Gastrocnemius medialis (tissue), 4 donors: ENCODE results near the gene APOBEC3G. TPM values are rescaled to one million over a fixed set of nuclear protein-coding genes. Genes with fewer than 3 reads are reported as not detected.
A peak's percentile ranks its signal among the peaks of the same experiment; 100 is the strongest.

ENCODE experiments used
- ATAC-seq, 2 donors: fragments of 150-250 bp; one replicate each; pipeline ENCODE4 v1.9.1; 2016
- DNase-seq, 2 donors: peaks; one replicate each; pipeline ENCODE4 v3.0.0-alpha.2; 2019
- H3K27ac ChIP-seq, 4 donors: fragments of 200-600 bp; sonication (generic); 1 replicate in 1 of 4; 2 replicates in 3 of 4; pipeline ENCODE4 v1.5.1; 2016 to 2018; ENCODE audit warnings: mild to moderate bottlenecking in 2 of 4, moderate library complexity in 1 of 4
- H3K27me3 ChIP-seq, 3 donors: fragments of 200-600 bp; sonication (generic) in 2 of 3; 1 replicate in 1 of 3; 2 replicates in 2 of 3; pipeline versions ENCODE4 v1.5.1 to v1.6.0; 2016 to 2019; ENCODE audit warnings: mild to moderate bottlenecking in 1 of 3, moderate library complexity in 1 of 3
- H3K36me3 ChIP-seq, 2 donors: fragments of 200-600 bp; sonication (generic) in 1 of 2; one replicate each; pipeline ENCODE4 v1.5.1; 2017 to 2018
- H3K4me1 ChIP-seq, 2 donors: fragments of 200-600 bp; sonication (generic) in 1 of 2; one replicate each; pipeline ENCODE4 v1.5.1; 2016 to 2017; ENCODE audit warnings: mild to moderate bottlenecking in 2 of 2
- H3K4me3 ChIP-seq, 4 donors: fragments of 200-600 bp; sonication (generic) in 3 of 4; 1 replicate in 1 of 4; 2 replicates in 3 of 4; pipeline ENCODE4 v1.5.1; 2016 to 2019; ENCODE audit warnings: mild to moderate bottlenecking in 2 of 4
- H3K9me3 ChIP-seq, 3 donors: fragments of 200-600 bp; sonication (generic) in 2 of 3; 1 replicate in 1 of 3; 2 replicates in 2 of 3; pipeline ENCODE4 v1.5.1; 2016 to 2019
- POLR2A ChIP-seq, 2 donors: fragments of 450-650 bp; IDR thresholded peaks; one replicate each; pipeline ENCODE4 v1.6.1; 2017; ENCODE audit warnings: antibody characterized with exemption in 2 of 2, mild to moderate bottlenecking in 2 of 2, moderate library complexity in 2 of 2
- in situ Hi-C, 4 donors: fragments of 200-750 bp; cut with MboI; loops; one replicate each; pipeline versions ENCODE4 v1.15.0 to v1.8.0; 2017; ENCODE audit warnings: low sequenced_read_pairs in 4 of 4
- intact Hi-C: fragments of 100-400 bp; cut with DNase I; formaldehyde crosslinking; loops from one replicate; pipeline ENCODE4 v1.15.1; 2023; ENCODE audit warnings: low total_unique reads
- total RNA-seq, 4 donors: library from RNA; depleted of rRNA; stranded (reverse); fragments of >200 nt; gene quantifications; one replicate each; pipeline versions ENCODE4 v1.1.0 to v1.2.3, GENCODE V29; 2016
- TF ChIP-seq, protein P1 (sequence below), 5 experiments: fragments of 450-650 bp in 3 of 5; fragments of 200-600 bp in 2 of 5; sonication (generic) in 2 of 5; IDR thresholded peaks in 4 of 5; conservative IDR thresholded peaks in 1 of 5; 1 replicate in 4 of 5; 2 replicates in 1 of 5; pipeline ENCODE4 v1.5.1; 2016 to 2019; ENCODE audit warnings: antibody characterized with exemption in 5 of 5, mild to moderate bottlenecking in 3 of 5, moderate library complexity in 3 of 5

The APOBEC3G gene
- total RNA-seq, 4 donors from 2014 or later = 0.86 to 3.7 (median 2.5) TPM

GRCh38 chr22:39117585-39118191 lies 40.6 kb downstream of the APOBEC3G start:
- ATAC-seq (no peak), DNase-seq (no peak)
- Histone ChIP-seq H3K27ac (no peak overlapping the region), H3K9me3 (no peaks in the 10 kb centered on the region), H3K4me1 (no peaks in the 10 kb centered on the region), H3K4me3 (no peak overlapping the region), H3K36me3 (no peaks in the 10 kb centered on the region), H3K27me3 (peaks cover 24 to 45% (median 39%) of the 10 kb centered on the region in 3 donors)
- TF ChIP-seq, protein P1, sequence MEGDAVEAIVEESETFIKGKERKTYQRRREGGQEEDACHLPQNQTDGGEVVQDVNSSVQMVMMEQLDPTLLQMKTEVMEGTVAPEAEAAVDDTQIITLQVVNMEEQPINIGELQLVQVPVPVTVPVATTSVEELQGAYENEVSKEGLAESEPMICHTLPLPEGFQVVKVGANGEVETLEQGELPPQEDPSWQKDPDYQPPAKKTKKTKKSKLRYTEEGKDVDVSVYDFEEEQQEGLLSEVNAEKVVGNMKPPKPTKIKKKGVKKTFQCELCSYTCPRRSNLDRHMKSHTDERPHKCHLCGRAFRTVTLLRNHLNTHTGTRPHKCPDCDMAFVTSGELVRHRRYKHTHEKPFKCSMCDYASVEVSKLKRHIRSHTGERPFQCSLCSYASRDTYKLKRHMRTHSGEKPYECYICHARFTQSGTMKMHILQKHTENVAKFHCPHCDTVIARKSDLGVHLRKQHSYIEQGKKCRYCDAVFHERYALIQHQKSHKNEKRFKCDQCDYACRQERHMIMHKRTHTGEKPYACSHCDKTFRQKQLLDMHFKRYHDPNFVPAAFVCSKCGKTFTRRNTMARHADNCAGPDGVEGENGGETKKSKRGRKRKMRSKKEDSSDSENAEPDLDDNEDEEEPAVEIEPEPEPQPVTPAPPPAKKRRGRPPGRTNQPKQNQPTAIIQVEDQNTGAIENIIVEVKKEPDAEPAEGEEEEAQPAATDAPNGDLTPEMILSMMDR (IDR thresholded peaks at IDR 0.05 in 4 of 5, conservative IDR thresholded peaks at IDR 0.05 in 1 of 5) = peak in 1 of 5 experiments; percentile 7
- TF ChIP-seq POLR2A (IDR thresholded peaks at IDR 0.05) = no peak
- intact Hi-C loops = no loop called here
- in situ Hi-C loops = loop anchor here in 1 of 4 donors (10.0 kb wide), 1 partner anchor 233 kb away; no protein-coding TSS in a partner anchor

GRCh38 chr22:39120983-39121382 lies 43.9 kb downstream of the APOBEC3G start:
- Histone ChIP-seq H3K36me3 (no peaks in the 10 kb centered on the region), H3K4me3 (no peak overlapping the region), H3K9me3 (no peaks in the 10 kb centered on the region), H3K4me1 (no peaks in the 10 kb centered on the region), H3K27ac (no peak overlapping the region), H3K27me3 (peaks cover 16 to 23% (median 18%) of the 10 kb centered on the region in 3 donors)
- DNase-seq (no peak), ATAC-seq (no peak)
- intact Hi-C loops (loop anchor here (5.0 kb wide), 2 partner anchors 114 to 249 kb away; partner anchors contain the start of gene CBX6), in situ Hi-C loops (loop anchor here in 2 of 4 donors (5.0 to 10.0 kb wide), 3 partner anchors 109 to 256 kb away; partner anchors contain the start of genes APOBEC3C (in 1 of the 2) and CBX6 (in 1 of the 2))
- no peak for TF ChIP-seq POLR2A (IDR thresholded peaks at IDR 0.05)
- TF ChIP-seq, protein P1 (IDR thresholded peaks at IDR 0.05 in 4 of 5, conservative IDR thresholded peaks at IDR 0.05 in 1 of 5) = no peak

- Histone ChIP-seq H3K9me3 (no peaks in the 10 kb centered on the region), H3K36me3 (no peaks in the 10 kb centered on the region), H3K4me1 (no peaks in the 10 kb centered on the region), H3K27me3 (peaks cover 5 to 7% (median 6%) of the 10 kb centered on the region in 3 donors), H3K4me3 (no peak overlapping the region), H3K27ac (no peak overlapping the region)
- no peak for TF ChIP-seq POLR2A (IDR thresholded peaks at IDR 0.05)
- intact Hi-C loops = loop anchor here (5.0 kb wide), 2 partner anchors 116 to 251 kb away; partner anchors contain the start of gene CBX6
- no peak for ATAC-seq
- DNase-seq = no peak
- in situ Hi-C loops = loop anchor here in 2 of 4 donors (5.0 to 10.0 kb wide), 3 partner anchors 111 to 258 kb away; partner anchors contain the start of genes APOBEC3C (in 1 of the 2) and CBX6 (in 1 of the 2)
Measured at GRCh38 chr22:39122772-39123470, 45.8 kb downstream of the APOBEC3G start.

GRCh38 chr22:39123751-39124581 lies 46.9 kb downstream of the APOBEC3G start:
- Histone ChIP-seq H3K9me3 (no peaks in the 10 kb centered on the region), H3K36me3 (no peaks in the 10 kb centered on the region), H3K27ac (no peak overlapping the region), H3K27me3 (peaks cover under 1 to 4% (median under 1%) of the 10 kb centered on the region in 3 donors), H3K4me3 (no peak overlapping the region), H3K4me1 (no peaks in the 10 kb centered on the region)
- DNase-seq (no peak), ATAC-seq (no peak)
- no peak for TF ChIP-seq POLR2A (IDR thresholded peaks at IDR 0.05)
- TF ChIP-seq, protein P1 (IDR thresholded peaks at IDR 0.05 in 4 of 5, conservative IDR thresholded peaks at IDR 0.05 in 1 of 5) = no peak
- intact Hi-C loops (loop anchor here (5.0 kb wide), 2 partner anchors 117 to 252 kb away; partner anchors contain the start of gene CBX6), in situ Hi-C loops (loop anchor here in 2 of 4 donors (5.0 to 10.0 kb wide), 3 partner anchors 112 to 259 kb away; partner anchors contain the start of genes APOBEC3C (in 1 of the 2) and CBX6 (in 1 of the 2))
